ENCODE measurements around the gene CUTA. TPM values are rescaled to one million over a fixed set of nuclear protein-coding genes. Genes with fewer than 3 reads are reported as not detected.

CUTA gene
- total and polyA plus RNA-seq, 2 of the 13 experiments (the other 11 are each of a cell fraction or from before 2014, with no cell fraction given), result 170 to 180 TPM

- TF ChIP-seq SMAD3 (CRISPR knock-in tag; IDR thresholded peaks at IDR 0.05), result peak; percentile 80
- no peak for TF ChIP-seq MAFG (CRISPR knock-in tag; IDR thresholded peaks at IDR 0.05)
- TF ChIP-seq KLF11 (CRISPR knock-in tag; IDR thresholded peaks at IDR 0.05), result peak; percentile 93
- no peak; the same call in 1 of the 2 replicates for TF ChIP-seq ONECUT2 (CRISPR knock-in tag; IDR thresholded peaks at IDR 0.05)
- peak; percentile 92; the same call in 1 of the 2 replicates for TF ChIP-seq THAP9 (CRISPR knock-in tag; IDR thresholded peaks at IDR 0.05; ENCODE audit: borderline replicate concordance)
- no peak for TF ChIP-seq PRPF4 (IDR thresholded peaks at IDR 0.05; ENCODE audit: low read depth, low read length, poor library complexity, severe bottlenecking)
- TF ChIP-seq ZNF251 (CRISPR knock-in tag; IDR thresholded peaks at IDR 0.05), result no peak
- TF ChIP-seq HNF4A (CRISPR knock-in tag; IDR thresholded peaks at IDR 0.05), result no peak
- 0 out of 2 replicates have a peak, but pooled peaks have one; percentile 44 for TF ChIP-seq SP140L (CRISPR knock-in tag; IDR thresholded peaks at IDR 0.05; ENCODE audit: borderline replicate concordance)
- TF ChIP-seq ZNF678 (CRISPR knock-in tag; IDR thresholded peaks at IDR 0.05), result peak; percentile 88; the same call in 1 of the 2 replicates
- peak; percentile 86; the same call in 1 of the 2 replicates for TF ChIP-seq CENPT (CRISPR knock-in tag; IDR thresholded peaks at IDR 0.05; ENCODE audit: low read depth)
- TF ChIP-seq ZNF468 (CRISPR knock-in tag; IDR thresholded peaks at IDR 0.05), result no peak
- TF ChIP-seq TERF1 (CRISPR knock-in tag; IDR thresholded peaks at IDR 0.05), result no peak
- TF ChIP-seq HOXA5 (CRISPR knock-in tag; IDR thresholded peaks at IDR 0.05), result peak; percentile 94; the same call in 1 of the 2 replicates
- TF ChIP-seq MAF1 (CRISPR knock-in tag; IDR thresholded peaks at IDR 0.05; ENCODE audit: borderline replicate concordance), result peak; percentile 28; the same call in 1 of the 2 replicates
- no peak for TF ChIP-seq NCOA1 (CRISPR knock-in tag; IDR thresholded peaks at IDR 0.05)
- TF ChIP-seq ZNF709 (CRISPR knock-in tag; IDR thresholded peaks at IDR 0.05), result peak; percentile 93; the same call in 1 of the 2 replicates
- peak; percentile 98 for TF ChIP-seq NRL (CRISPR knock-in tag; IDR thresholded peaks at IDR 0.05; ENCODE audit: borderline replicate concordance)
- TF ChIP-seq ZNF232 (CRISPR knock-in tag; IDR thresholded peaks at IDR 0.05; ENCODE audit: borderline replicate concordance), result peak; percentile 48; the same call in 1 of the 2 replicates
- 0 out of 2 replicates have a peak, but pooled peaks have one; percentile 57 for TF ChIP-seq JUNB (CRISPR knock-in tag; IDR thresholded peaks at IDR 0.05; ENCODE audit: borderline replicate concordance)
- peak; percentile 98 for TF ChIP-seq YEATS2 (CRISPR knock-in tag; IDR thresholded peaks at IDR 0.05; ENCODE audit: borderline replicate concordance)
- peak; percentile 92; the same call in 1 of the 2 replicates for TF ChIP-seq REPIN1 (CRISPR knock-in tag; IDR thresholded peaks at IDR 0.05; ENCODE audit: borderline replicate concordance, low read depth)
- 0 out of 2 replicates have a peak, but pooled peaks have one; percentile 79 for TF ChIP-seq ZNF569 (CRISPR knock-in tag; IDR thresholded peaks at IDR 0.05; ENCODE audit: borderline replicate concordance)
- TF ChIP-seq IKZF5 (CRISPR knock-in tag; IDR thresholded peaks at IDR 0.05), result peak; percentile 97
These were observed 36.4 kb upstream of the CUTA start, which contains the start of gene ZBTB9 (continued) for GRCh38 chr6:33454009-33454946.

Data from HepG2 (cell line).